ENCODE results near the gene NOTCH2. TPM values are rescaled to one million over a fixed set of nuclear protein-coding genes. Genes with fewer than 3 reads are reported as not detected.
"Not testable (repeated sequence)": the region's sequence is repeated elsewhere in the genome, so short reads cannot be mapped to it uniquely, and the experiment has no call there.

Gene NOTCH2
- total RNA-seq, 4 donors from 2014 or later = 57.4 to 83.7 (median 75.8) TPM

- H3K4me3 ChIP-seq; intact Hi-C loops (cut with DNase I); H3K36me3 ChIP-seq; H3K9me3 ChIP-seq; H3K27me3 ChIP-seq; H3K4me1 ChIP-seq; DNase-seq; H3K27ac ChIP-seq: not testable (repeated sequence)
- 40 to 57% methylated on average over 1 of the region's 6 CpGs for WGBS, 2 donors
Measured at GRCh38 chr1:120098986-120099759, 29.7 kb upstream of the NOTCH2 start.

- 57 to 80% methylated on average over 1 of the region's 1 CpG for WGBS, 2 donors
- intact Hi-C loops (cut with DNase I); H3K27me3 ChIP-seq; H3K36me3 ChIP-seq; H3K27ac ChIP-seq; DNase-seq; H3K4me1 ChIP-seq; H3K9me3 ChIP-seq; H3K4me3 ChIP-seq: not testable (repeated sequence)
Measured at GRCh38 chr1:120096981-120097545, 27.6 kb upstream of the NOTCH2 start.

GRCh38 chr1:120093548-120094181 lies 24.2 kb upstream of the NOTCH2 start:
- H3K27me3 ChIP-seq; H3K4me3 ChIP-seq; H3K9me3 ChIP-seq; H3K36me3 ChIP-seq; H3K4me1 ChIP-seq; intact Hi-C loops (cut with DNase I); DNase-seq; H3K27ac ChIP-seq: not testable (repeated sequence)
- WGBS, 2 donors = 100% methylated on average over 1 of the region's 4 CpGs; no CpG with 5 or more reads in 1 of the 2 donors

- WGBS, 2 donors = 77 to 85% methylated on average over 3 to 4 of the region's 4 CpGs
- H3K27ac ChIP-seq; H3K9me3 ChIP-seq; H3K4me3 ChIP-seq; H3K36me3 ChIP-seq; DNase-seq; H3K4me1 ChIP-seq; H3K27me3 ChIP-seq; intact Hi-C loops (cut with DNase I): not testable (repeated sequence)
Measured at GRCh38 chr1:120092232-120093218, 23.1 kb upstream of the NOTCH2 start.

- H3K27ac ChIP-seq; H3K4me3 ChIP-seq; intact Hi-C loops (cut with DNase I); H3K36me3 ChIP-seq; H3K27me3 ChIP-seq; DNase-seq; H3K9me3 ChIP-seq; H3K4me1 ChIP-seq: not testable (repeated sequence)
- no CpG with 5 or more reads among the region's 1 CpG for WGBS, 2 donors
Measured at GRCh38 chr1:120090830-120091229, 21.4 kb upstream of the NOTCH2 start.

- WGBS, 2 donors = 45 to 48% methylated on average over 3 to 4 of the region's 4 CpGs
- intact Hi-C loops (cut with DNase I); H3K4me1 ChIP-seq; H3K27ac ChIP-seq; DNase-seq; H3K36me3 ChIP-seq; H3K9me3 ChIP-seq; H3K27me3 ChIP-seq; H3K4me3 ChIP-seq: not testable (repeated sequence)
Measured at GRCh38 chr1:120087959-120088358, 18.5 kb upstream of the NOTCH2 start.

- DNase-seq; H3K9me3 ChIP-seq; H3K36me3 ChIP-seq; H3K27ac ChIP-seq; H3K27me3 ChIP-seq; H3K4me3 ChIP-seq; intact Hi-C loops (cut with DNase I): not testable (repeated sequence)
- no CpG with 5 or more reads among the region's 8 CpGs for WGBS, 2 donors
- peaks cover 0 to 22% (median 0%) of the 10 kb centered on the region in 3 donors for H3K4me1 ChIP-seq
Measured at GRCh38 chr1:120069920-120070214, 405 bp upstream of the NOTCH2 start.

- H3K27me3 ChIP-seq; intact Hi-C loops (cut with DNase I); DNase-seq; H3K9me3 ChIP-seq; H3K36me3 ChIP-seq: not testable (repeated sequence)
- Histone ChIP-seq H3K27ac (peak overlapping the region; percentile 91 to 96 (median 92)), H3K4me3 (peak overlapping the region; percentile 62 to 82 (median 76)), H3K4me1 (peaks cover 0 to 22% (median 0%) of the 10 kb centered on the region in 3 donors)
- WGBS, 2 donors = no CpG with 5 or more reads among the region's 28 CpGs
Measured at GRCh38 chr1:120068683-120069066, 787 bp downstream of the NOTCH2 start.

GRCh38 chr1:120048208-120048607 lies 21.3 kb downstream of the NOTCH2 start:
- H3K9me3 ChIP-seq; H3K4me3 ChIP-seq; intact Hi-C loops (cut with DNase I); DNase-seq; H3K4me1 ChIP-seq; H3K27me3 ChIP-seq; H3K36me3 ChIP-seq; H3K27ac ChIP-seq: not testable (repeated sequence)
- 29 to 53% methylated on average over 1 of the region's 2 CpGs for WGBS, 2 donors

- DNase-seq; H3K9me3 ChIP-seq; H3K36me3 ChIP-seq; H3K27ac ChIP-seq; H3K4me3 ChIP-seq; H3K4me1 ChIP-seq; intact Hi-C loops (cut with DNase I); H3K27me3 ChIP-seq: not testable (repeated sequence)
- 90% methylated on average over 2 of the region's 4 CpGs; no CpG with 5 or more reads in 1 of the 2 donors for WGBS, 2 donors
Measured at GRCh38 chr1:120041771-120042170, 27.7 kb downstream of the NOTCH2 start.

GRCh38 chr1:120032253-120032652 lies 37.2 kb downstream of the NOTCH2 start:
- DNase-seq; H3K27me3 ChIP-seq; H3K4me1 ChIP-seq; H3K4me3 ChIP-seq; H3K27ac ChIP-seq; H3K9me3 ChIP-seq; intact Hi-C loops (cut with DNase I); H3K36me3 ChIP-seq: not testable (repeated sequence)
- WGBS, 2 donors = no CpG with 5 or more reads among the region's 3 CpGs

GRCh38 chr1:120023791-120024190 lies 45.7 kb downstream of the NOTCH2 start:
- WGBS, 2 donors = no CpG with 5 or more reads among the region's 1 CpG
- DNase-seq; H3K27ac ChIP-seq; H3K36me3 ChIP-seq; intact Hi-C loops (cut with DNase I); H3K27me3 ChIP-seq; H3K4me3 ChIP-seq; H3K9me3 ChIP-seq; H3K4me1 ChIP-seq: not testable (repeated sequence)

All from esophagus squamous epithelium (tissue), 5 donors.